H1 (cell line): ENCODE measurements around the gene ZNF70.

Source experiments
- CTBP2 ChIP-seq: IDR thresholded peaks from 2 replicates; pipeline ENCODE4 v1.7.0; 2011; ENCODE audit warnings: borderline replicate concordance, mild to moderate bottlenecking, moderate library complexity, mixed read lengths, low read length; ENCODE audit not compliant: insufficient read depth, insufficient read length
- CTCF ChIP-seq, 3 experiments: IDR thresholded peaks; 1 replicate in 2 of 3; 2 replicates in 1 of 3; pipeline versions ENCODE4 v1.5.1 to v1.6.1; 2011; ENCODE audit warnings: low read length in 3 of 3, mild to moderate bottlenecking in 3 of 3, inconsistent platforms in 2 of 3, low read depth in 1 of 3, moderate library complexity in 1 of 3; ENCODE audit not compliant: insufficient read depth in 1 of 3; ENCODE audit errors: control extremely low read depth in 1 of 3
- GABPA ChIP-seq: IDR thresholded peaks from 2 replicates; pipeline ENCODE4 v1.6.1; 2011; ENCODE audit warnings: mild to moderate bottlenecking, low read length, moderate library complexity, borderline replicate concordance; ENCODE audit not compliant: insufficient read depth
- MAFK ChIP-seq: IDR thresholded peaks from 2 replicates; pipeline ENCODE4 v1.6.1; 2012; ENCODE audit warnings: low read depth, mild to moderate bottlenecking, improper control_type of control experiment, low read length
- MAX ChIP-seq: IDR thresholded peaks from 2 replicates; pipeline ENCODE4 v1.6.1; 2012; ENCODE audit warnings: inconsistent platforms
- NANOG ChIP-seq: IDR thresholded peaks from 2 replicates; pipeline ENCODE4 v1.6.1; 2011; ENCODE audit warnings: low read length, low read depth, mild to moderate bottlenecking, inconsistent platforms; ENCODE audit not compliant: insufficient read depth, poor library complexity, severe bottlenecking
- RFX5 ChIP-seq: IDR thresholded peaks from 2 replicates; pipeline ENCODE4 v1.6.1; 2011; ENCODE audit warnings: low read depth, low read length, improper control_type of control experiment, borderline replicate concordance
- SIRT6 ChIP-seq: IDR thresholded peaks from one replicate; pipeline ENCODE4 v1.7.1; 2012; ENCODE audit warnings: low read length, inconsistent platforms
- TAF7 ChIP-seq: optimal IDR thresholded peaks from 2 replicates; pipeline ENCODE3; 2011; ENCODE audit warnings: low read depth, mild to moderate bottlenecking, inconsistent platforms, low read length, moderate library complexity, borderline replicate concordance
- TBP ChIP-seq: IDR thresholded peaks from 2 replicates; pipeline ENCODE4 v1.6.1; 2011; ENCODE audit warnings: low read depth, low read length, improper control_type of control experiment
- TEAD4 ChIP-seq: IDR thresholded peaks from 2 replicates; pipeline ENCODE4 v1.6.1; 2012; ENCODE audit warnings: low read depth, low read length, inconsistent platforms, mixed read lengths

- TF ChIP-seq GABPA, result no peak
- no peak for TF ChIP-seq MAFK
- TF ChIP-seq RFX5, result no peak
- no peak for TF ChIP-seq CTBP2
- TF ChIP-seq SIRT6, result no peak
- TF ChIP-seq CTCF (IDR thresholded peaks at IDR 0.05; ENCODE audit: control extremely low read depth in 1 of 3, insufficient read depth in 1 of 3, low read depth in 1 of 3, low read length in 3 of 3), result no peak
- no peak for TF ChIP-seq TEAD4
- TF ChIP-seq MAX, result no peak
- no peak for TF ChIP-seq TBP
- no peak for TF ChIP-seq NANOG
- TF ChIP-seq TAF7, result no peak
Measured at GRCh38 chr22:23718371-23719165, 32.3 kb downstream of the ZNF70 start.
